Mucosa of descending colon (tissue), 3 donors: ENCODE results near the gene HK1. TPM values are rescaled to one million over a fixed set of nuclear protein-coding genes. Genes with fewer than 3 reads are reported as not detected.

Source experiments
- ATAC-seq: fragments of 200-7000 bp; cut with Tn5 transposase; one replicate; pipeline ENCODE4 v1.9.1; 2020; ENCODE audit warnings: mild to moderate bottlenecking, moderate library complexity
- DNase-seq, 3 donors: peaks; one replicate each; pipeline ENCODE4 v3.0.0-alpha.2; 2020
- H3K36me3 ChIP-seq: fragments of 200-600 bp; one replicate; pipeline ENCODE4 v1.8.0; 2021; ENCODE audit warnings: low read depth, mild to moderate bottlenecking
- H3K4me1 ChIP-seq: fragments of 200-600 bp; one replicate; pipeline ENCODE4 v1.8.0; 2021; ENCODE audit warnings: low read depth, mild to moderate bottlenecking
- H3K4me3 ChIP-seq: fragments of 200-600 bp; one replicate; pipeline ENCODE4 v1.8.0; 2021; ENCODE audit warnings: mild to moderate bottlenecking
- H3K9me3 ChIP-seq: fragments of 200-600 bp; one replicate; pipeline ENCODE4 v1.8.0; 2021; ENCODE audit warnings: mild to moderate bottlenecking
- CTCF ChIP-seq: fragments of 200-600 bp; IDR thresholded peaks from one replicate; pipeline ENCODE4 v1.8.0; 2022; ENCODE audit warnings: antibody characterized with exemption, mild to moderate bottlenecking
- intact Hi-C, 2 donors: fragments of 100-400 bp; cut with DNase I in 1 of 2; cut with micrococcal nuclease in 1 of 2; formaldehyde crosslinking; loops; one replicate each; pipeline versions ENCODE4 v1.11.0 to v1.11.1; 2022; cut with DNase I, micrococcal nuclease
- total RNA-seq, 3 donors: library from RNA; stranded (reverse); fragmentation: NEBNext Ultra II Directional in 2 of 3; extraction: Animal tissue kit (Norgen Biotek cat#: 25700) in 2 of 3; gene quantifications; one replicate each; pipeline versions ENCODE4 v1.2.1 to v1.2.4, GENCODE V29; 2021 to 2023
- donor health status: DM: no; HTN: no; CAD: no; lungs with moderate emphysema.
- donor health status: DM: no; HTN: no; CAD: no.
- donor health status: DM: no; HTN: yes; CAD: no.

The HK1 gene
- total RNA-seq, 3 donors from 2014 or later: 63.9 to 102 (median 81.3) TPM

GRCh38 chr10:69425041-69425440 is 146.7 kb downstream of the HK1 start:
- peaks cover 30% of the 10 kb centered on the region for H3K4me1 ChIP-seq
- H3K4me3 ChIP-seq: no peak overlapping the region
- TF ChIP-seq CTCF: no peak
- intact Hi-C loops: loop anchor here in 1 of 2 donors (5.0 kb wide), 1 partner anchor 82 kb away; no protein-coding TSS in a partner anchor
- no peak for DNase-seq
- no peaks in the 10 kb centered on the region for H3K9me3 ChIP-seq
- no peaks in the 10 kb centered on the region for H3K36me3 ChIP-seq
- no peak for ATAC-seq

- Histone ChIP-seq H3K9me3 (no peaks in the 10 kb centered on the region), H3K4me3 (no peak overlapping the region), H3K4me1 (peaks cover 30% of the 10 kb centered on the region), H3K36me3 (no peaks in the 10 kb centered on the region)
- DNase-seq (peak in 2 of 3 donors; percentile 60 to 78), ATAC-seq (peak; percentile 89)
- intact Hi-C loops: loop anchor here in 1 of 2 donors (5.0 kb wide), 1 partner anchor 82 kb away; no protein-coding TSS in a partner anchor
- no peak for TF ChIP-seq CTCF
Measured at GRCh38 chr10:69425511-69426298, 147.4 kb downstream of the HK1 start.

- no peak for TF ChIP-seq CTCF
- no peaks in the 10 kb centered on the region for H3K36me3 ChIP-seq
- no peak overlapping the region for H3K4me3 ChIP-seq
- peaks cover 30% of the 10 kb centered on the region for H3K4me1 ChIP-seq
- DNase-seq (peak in 1 of 3 donors; percentile 49), ATAC-seq (no peak)
- intact Hi-C loops: loop anchor here in 1 of 2 donors (5.0 kb wide), 1 partner anchor 81 kb away; no protein-coding TSS in a partner anchor
- no peaks in the 10 kb centered on the region for H3K9me3 ChIP-seq
Measured at GRCh38 chr10:69426376-69426727, 148.1 kb downstream of the HK1 start.

GRCh38 chr10:69428165-69428564 is 149.9 kb downstream of the HK1 start:
- intact Hi-C loops: loop anchor here in 1 of 2 donors (5.0 kb wide), 1 partner anchor 79 kb away; no protein-coding TSS in a partner anchor
- Histone ChIP-seq H3K4me3 (no peak overlapping the region), H3K36me3 (no peaks in the 10 kb centered on the region), H3K9me3 (no peaks in the 10 kb centered on the region), H3K4me1 (peaks cover 24% of the 10 kb centered on the region)
- DNase-seq (no peak), ATAC-seq (no peak)
- no peak for TF ChIP-seq CTCF

GRCh38 chr10:69434169-69434568 is 155.9 kb downstream of the HK1 start:
- H3K4me1 ChIP-seq: peaks cover 18% of the 10 kb centered on the region
- no peak overlapping the region for H3K4me3 ChIP-seq
- ATAC-seq: peak; percentile 67
- no peaks in the 10 kb centered on the region for H3K36me3 ChIP-seq
- H3K9me3 ChIP-seq: no peaks in the 10 kb centered on the region
- no peak for DNase-seq
- intact Hi-C loops: no loop called here
- TF ChIP-seq CTCF: no peak
